ENCODE data around the gene ZBTB5. TPM values are rescaled to one million over a fixed set of nuclear protein-coding genes. Genes with fewer than 3 reads are reported as not detected.
"Not testable (repeated sequence)": the region's sequence is repeated elsewhere in the genome, so short reads cannot be mapped to it uniquely, and the experiment has no call there.

ZBTB5 gene
- polyA plus RNA-seq, 3 donors = 3.3 to 3.9 (median 3.8) TPM

- no peak overlapping the region for H3K27ac ChIP-seq (ENCODE audit: low read depth, low read length)
- WGBS, 3 donors = 92 to 96% (median 93%) methylated on average over 5 of the region's 5 CpGs
Measured at GRCh38 chr9:37495571-37495970, 30.3 kb upstream of the ZBTB5 start.

- 56 to 94% (median 86%) methylated on average over 1 of the region's 1 CpG for WGBS, 3 donors
Measured at GRCh38 chr9:37491939-37492338, 26.7 kb upstream of the ZBTB5 start.

GRCh38 chr9:37486616-37487548 is 21.6 kb upstream of the ZBTB5 start:
- H3K27ac ChIP-seq (ENCODE audit: low read depth, low read length) = peak overlapping the region; percentile 49
- 19 to 25% (median 22%) methylated on average over 7 of the region's 7 CpGs for WGBS, 3 donors

More at GRCh38 chr9:37491939-37492338, 26.7 kb upstream of the ZBTB5 start:
- no peak overlapping the region for H3K27ac ChIP-seq (ENCODE audit: low read depth, low read length)

- peak overlapping the region; percentile 49 for H3K27ac ChIP-seq (ENCODE audit: low read depth, low read length)
- 0 to 6% (median 5%) methylated on average over 7 of the region's 7 CpGs for WGBS, 3 donors
Measured at GRCh38 chr9:37486256-37486615, 21.0 kb upstream of the ZBTB5 start.

GRCh38 chr9:37485389-37486255 is 20.4 kb upstream of the ZBTB5 start, which contains the start of gene POLR1E:
TSS of gene POLR1E (plus strand) at chr9:37485948. CDS start at chr9:37486048, 100 bp downstream.
- 2 to 5% (median 4%) methylated on average over 45 to 56 of the region's 56 CpGs for WGBS, 3 donors
- H3K27ac ChIP-seq (ENCODE audit: low read depth, low read length) = peak within 1 kb of the TSS; percentile 49

GRCh38 chr9:37480759-37481158 is 15.5 kb upstream of the ZBTB5 start:
- no peak overlapping the region for H3K27ac ChIP-seq (ENCODE audit: low read depth, low read length)
- 84 to 90% (median 88%) methylated on average over 3 of the region's 3 CpGs for WGBS, 3 donors

- WGBS, 3 donors = 54 to 64% (median 62%) methylated on average over 5 of the region's 5 CpGs
Measured at GRCh38 chr9:37477987-37478619, 12.9 kb upstream of the ZBTB5 start.

GRCh38 chr9:37477443-37477842 is 12.2 kb upstream of the ZBTB5 start:
- 88 to 93% (median 90%) methylated on average over 4 of the region's 4 CpGs for WGBS, 3 donors
- not testable (repeated sequence) for H3K27ac ChIP-seq (ENCODE audit: low read depth, low read length)

More at GRCh38 chr9:37477987-37478619, 12.9 kb upstream of the ZBTB5 start:
- not testable (repeated sequence) for H3K27ac ChIP-seq (ENCODE audit: low read depth, low read length)

- no peak overlapping the region for H3K27ac ChIP-seq (ENCODE audit: low read depth, low read length)
- WGBS, 3 donors = 36 to 73% (median 70%) methylated on average over 11 of the region's 11 CpGs
Measured at GRCh38 chr9:37476930-37477329, 11.7 kb upstream of the ZBTB5 start.

GRCh38 chr9:37474438-37474837 is 9.2 kb upstream of the ZBTB5 start:
- 79 to 98% (median 96%) methylated on average over 3 of the region's 3 CpGs for WGBS, 3 donors
- H3K27ac ChIP-seq (ENCODE audit: low read depth, low read length) = no peak overlapping the region

- WGBS, 3 donors = 63 to 77% (median 65%) methylated on average over 6 of the region's 6 CpGs
- H3K27ac ChIP-seq (ENCODE audit: low read depth, low read length) = not testable (repeated sequence)
Measured at GRCh38 chr9:37473982-37474381, 8.7 kb upstream of the ZBTB5 start.

GRCh38 chr9:37471942-37472684 is 6.9 kb upstream of the ZBTB5 start:
- H3K27ac ChIP-seq (ENCODE audit: low read depth, low read length) = no peak overlapping the region
- 16% methylated on average over 7 of the region's 7 CpGs for whole genome bisulfite sequencing, 3 donors

GRCh38 chr9:37468620-37469019 is 3.4 kb upstream of the ZBTB5 start:
- WGBS, 3 donors = 96 to 97% (median 97%) methylated on average over 6 of the region's 6 CpGs
- H3K27ac ChIP-seq (ENCODE audit: low read depth, low read length) = no peak overlapping the region

- H3K27ac ChIP-seq (ENCODE audit: low read depth, low read length) = not testable (repeated sequence)
Measured at GRCh38 chr9:37467530-37467929, 2.3 kb upstream of the ZBTB5 start.

GRCh38 chr9:37466037-37466709 is 923 bp upstream of the ZBTB5 start:
- WGBS, 3 donors = 0 to 1% (median 0%) methylated on average over 47 of the region's 47 CpGs
- no peak overlapping the region for H3K27ac ChIP-seq (ENCODE audit: low read depth, low read length)

More at GRCh38 chr9:37467530-37467929, 2.3 kb upstream of the ZBTB5 start:
- 93 to 96% (median 95%) methylated on average over 17 of the region's 17 CpGs for WGBS, 3 donors

GRCh38 chr9:37464426-37465248 is 613 bp downstream of the ZBTB5 start:
- H3K27ac ChIP-seq (ENCODE audit: low read depth, low read length) = peak overlapping the region; percentile 88
- WGBS, 3 donors = 0% methylated on average over 46 to 47 of the region's 47 CpGs

- WGBS, 3 donors = 26 to 49% (median 49%) methylated on average over 3 of the region's 3 CpGs
- no peak overlapping the region for H3K27ac ChIP-seq (ENCODE audit: low read depth, low read length)
Measured at GRCh38 chr9:37464006-37464405, 1.2 kb downstream of the ZBTB5 start.
